T-helper 17 cell (primary cell): ENCODE results near the gene SYT11. TPM values are rescaled to one million over a fixed set of nuclear protein-coding genes. Genes with fewer than 3 reads are reported as not detected.

Source experiments
- ATAC-seq: fragments of 150-1000 bp; cut with Tn5 transposase; 2 replicates; pipeline ENCODE4 v1.10.0; 2021; ENCODE audit warnings: mild to moderate bottlenecking, moderate library complexity
- DNase-seq, 3 donors: peaks; one replicate each; pipeline versions ENCODE4 v3.0.0 to v3.0.0-alpha.2; 2020 to 2021
- H3K9me3 ChIP-seq: one replicate; pipeline ENCODE4 v1.7.0; 2013; ENCODE audit warnings: low read length, mild to moderate bottlenecking; ENCODE audit not compliant: control insufficient read depth, poor library complexity, severe bottlenecking
- H3K27ac Mint-ChIP-seq: one replicate; pipeline ENCODE4 v1.8.0; 2022; ENCODE audit warnings: mild to moderate bottlenecking, moderate library complexity, mixed read lengths
- H3K27me3 Mint-ChIP-seq: one replicate; pipeline ENCODE4 v1.8.0; 2022; ENCODE audit warnings: mixed read lengths
- H3K36me3 Mint-ChIP-seq: one replicate; pipeline ENCODE4 v1.8.0; 2022; ENCODE audit warnings: low read depth, mixed read lengths
- H3K4me1 Mint-ChIP-seq: one replicate; pipeline ENCODE4 v1.8.0; 2022; ENCODE audit warnings: mild to moderate bottlenecking, mixed read lengths
- H3K4me3 Mint-ChIP-seq: one replicate; pipeline ENCODE4 v1.8.0; 2022; ENCODE audit warnings: mild to moderate bottlenecking, moderate library complexity, mixed read lengths
- total RNA-seq, 4 donors: library from RNA in 2 of 4; stranded (reverse) in 2 of 4; gene quantifications; one replicate each; pipeline ENCODE4 v1.2.3 and lab custom pipeline; 2022 to 2026

The SYT11 gene
- total RNA-seq, 2 donors from 2014 or later, result 27.0 to 30.2 TPM

- peak; percentile 57 for ATAC-seq
- Mint-ChIP-seq H3K27me3 (no peaks in the 10 kb centered on the region), H3K4me3 (no peak overlapping the region), H3K36me3 (peaks cover 10% of the 10 kb centered on the region), H3K27ac (peak overlapping the region; percentile 91), H3K4me1 (peaks cover 43% of the 10 kb centered on the region)
- DNase-seq, result no peak
- no peaks in the 10 kb centered on the region for H3K9me3 ChIP-seq
These were observed 11.4 kb upstream of the SYT11 start for GRCh38 chr1:155847823-155848529.

DNA sequence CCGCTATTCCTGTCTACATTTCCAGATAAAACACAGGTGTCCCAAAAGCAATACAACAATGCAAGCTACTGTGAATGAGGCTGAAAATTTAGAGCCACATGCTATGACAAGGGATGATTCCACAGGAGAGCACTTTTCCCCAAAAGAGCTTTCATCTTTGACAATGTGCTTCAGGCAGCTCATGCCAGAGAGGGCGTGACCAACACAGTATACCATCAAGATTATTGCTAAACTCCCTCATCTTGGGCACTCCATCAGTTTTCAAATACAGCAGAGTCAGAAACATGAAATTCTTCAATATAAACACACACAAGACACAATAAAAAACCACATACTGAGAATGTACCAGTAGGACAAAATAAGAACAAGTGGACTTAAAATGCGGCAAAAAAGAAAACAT lies 9.0 kb upstream of the SYT11 start:
- Mint-ChIP-seq H3K4me1 (peaks cover 33% of the 10 kb centered on the region), H3K27ac (peak overlapping the region; percentile 78), H3K4me3 (peak overlapping the region; percentile 31), H3K36me3 (peaks cover 10% of the 10 kb centered on the region), H3K27me3 (no peaks in the 10 kb centered on the region)
- H3K9me3 ChIP-seq, result no peaks in the 10 kb centered on the region
- ATAC-seq (no peak), DNase-seq (no peak)

GRCh38 chr1:155856257-155856974 lies 3.0 kb upstream of the SYT11 start:
- peaks cover 3% of the 10 kb centered on the region for H3K36me3 Mint-ChIP-seq
- peak overlapping the region; percentile 100 for H3K4me3 Mint-ChIP-seq
- H3K27ac Mint-ChIP-seq, result peak overlapping the region; percentile 99
- H3K9me3 ChIP-seq, result no peaks in the 10 kb centered on the region
- no peaks in the 10 kb centered on the region for H3K27me3 Mint-ChIP-seq
- ATAC-seq, result no peak
- H3K4me1 Mint-ChIP-seq, result peaks cover 39% of the 10 kb centered on the region
- no peak for DNase-seq

GRCh38 chr1:155856975-155857930 lies 2.1 kb upstream of the SYT11 start, which contains the start of gene GON4L:
Gene GON4L, minus strand, starts transcription at chr1:155857214. Its CDS starts 3,434 bp downstream, at chr1:155853780.
- no peaks in the 10 kb centered on the region for H3K9me3 ChIP-seq
- H3K36me3 Mint-ChIP-seq, result no peaks in the 10 kb centered on the region
- H3K27ac Mint-ChIP-seq, result peak within 1 kb of the TSS; percentile 99
- H3K27me3 Mint-ChIP-seq, result no peaks in the 10 kb centered on the region
- peak within 1 kb of the TSS; percentile 100 for H3K4me3 Mint-ChIP-seq
- H3K4me1 Mint-ChIP-seq, result peaks cover 39% of the 10 kb centered on the region
- ATAC-seq, result peak; percentile 57
- peak; percentile 76 to 83 (median 78) for DNase-seq

- Mint-ChIP-seq H3K4me3 (peak overlapping the region; percentile 90), H3K27me3 (no peaks in the 10 kb centered on the region), H3K4me1 (peaks cover 26% of the 10 kb centered on the region), H3K36me3 (no peaks in the 10 kb centered on the region), H3K27ac (peak overlapping the region; percentile 94)
- no peaks in the 10 kb centered on the region for H3K9me3 ChIP-seq
- ATAC-seq (no peak), DNase-seq (no peak)
These were observed 550 bp upstream of the SYT11 start for GRCh38 chr1:155858800-155859233.

- Mint-ChIP-seq H3K27ac (peak overlapping the region; percentile 94), H3K27me3 (no peaks in the 10 kb centered on the region), H3K36me3 (no peaks in the 10 kb centered on the region), H3K4me3 (peak overlapping the region; percentile 90), H3K4me1 (peaks cover 26% of the 10 kb centered on the region)
- ATAC-seq (peak; percentile 61), DNase-seq (peak; percentile 39 to 56 (median 49))
- no peaks in the 10 kb centered on the region for H3K9me3 ChIP-seq
These were observed 809 bp downstream of the SYT11 start for GRCh38 chr1:155859881-155860871.

DNA sequence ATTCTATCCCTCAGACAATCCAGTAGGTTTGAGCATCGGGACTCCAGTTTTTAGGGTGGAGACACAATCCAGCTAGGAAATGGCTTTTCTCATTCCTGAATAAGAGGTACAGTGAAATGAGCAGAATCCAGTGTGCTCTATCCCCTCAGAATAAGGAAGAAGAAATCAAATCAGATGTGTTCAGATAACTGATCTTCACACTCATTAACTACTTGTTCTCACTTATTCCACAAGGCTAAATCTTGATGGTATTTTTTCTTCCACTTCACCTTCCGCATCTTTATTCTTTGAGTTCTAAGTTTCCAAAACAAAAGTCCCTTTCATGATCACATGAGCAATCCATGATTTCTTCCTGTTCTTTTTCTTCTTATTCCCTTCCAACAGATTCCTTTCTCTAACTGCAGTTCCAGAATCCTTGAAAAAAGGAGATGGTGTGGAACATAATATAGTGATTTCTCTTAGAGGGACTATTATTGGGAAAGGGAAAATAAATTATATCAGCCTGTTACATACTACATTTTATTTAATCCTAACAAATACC lies 1.7 kb downstream of the SYT11 start:
- Mint-ChIP-seq H3K4me1 (peaks cover 26% of the 10 kb centered on the region), H3K4me3 (peak overlapping the region; percentile 90), H3K27ac (peak overlapping the region; percentile 94), H3K36me3 (no peaks in the 10 kb centered on the region), H3K27me3 (no peaks in the 10 kb centered on the region)
- no peak for ATAC-seq
- H3K9me3 ChIP-seq, result no peaks in the 10 kb centered on the region
- DNase-seq, result no peak

DNA sequence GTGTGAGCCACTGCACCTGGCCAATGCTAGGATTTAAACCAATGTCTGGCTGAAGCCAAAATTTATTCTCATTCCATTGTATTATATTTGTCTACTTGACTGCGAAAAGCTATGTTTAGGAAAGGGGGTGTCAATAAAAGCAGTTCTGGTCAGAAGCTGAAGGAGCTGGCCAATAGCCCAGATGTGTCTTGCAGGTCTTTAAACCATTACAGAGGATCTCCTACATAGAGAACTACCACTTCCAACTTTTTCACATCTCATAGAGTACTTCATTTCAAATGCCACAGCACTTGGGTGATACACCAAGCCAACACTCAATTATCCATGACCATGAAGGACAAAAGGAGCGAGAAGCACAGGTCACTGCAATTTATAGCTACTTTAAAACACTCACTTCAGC lies 2.5 kb downstream of the SYT11 start:
- Mint-ChIP-seq H3K4me3 (no peak overlapping the region), H3K36me3 (no peaks in the 10 kb centered on the region), H3K27me3 (no peaks in the 10 kb centered on the region), H3K4me1 (peaks cover 24% of the 10 kb centered on the region), H3K27ac (peak overlapping the region; percentile 94)
- H3K9me3 ChIP-seq, result no peaks in the 10 kb centered on the region
- DNase-seq (no peak), ATAC-seq (no peak)

DNA sequence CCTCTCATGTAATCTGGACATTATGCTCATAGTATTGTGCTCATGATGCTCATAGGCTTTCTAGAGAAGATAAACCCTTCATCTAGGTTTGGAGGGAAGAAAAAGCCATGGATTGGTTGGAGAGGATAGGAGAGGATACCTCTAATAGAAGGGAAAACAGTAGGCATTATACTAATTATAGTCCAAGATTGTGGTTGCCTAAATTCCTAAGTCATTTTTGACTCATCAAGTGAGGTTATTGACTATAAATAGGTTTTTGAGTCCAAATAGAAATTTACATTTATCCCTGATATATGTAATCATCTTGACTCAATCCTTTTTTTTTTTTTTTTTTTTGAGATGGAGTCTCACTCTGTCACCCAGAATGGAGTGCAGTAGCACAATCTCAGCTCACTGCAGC lies 5.0 kb downstream of the SYT11 start:
- H3K27ac Mint-ChIP-seq, result no peak overlapping the region
- H3K4me1 Mint-ChIP-seq, result peaks cover 24% of the 10 kb centered on the region
- no peak for DNase-seq
- H3K4me3 Mint-ChIP-seq, result no peak overlapping the region
- no peaks in the 10 kb centered on the region for H3K9me3 ChIP-seq
- no peak for ATAC-seq
- peaks cover 4% of the 10 kb centered on the region for H3K36me3 Mint-ChIP-seq
- no peaks in the 10 kb centered on the region for H3K27me3 Mint-ChIP-seq

DNA sequence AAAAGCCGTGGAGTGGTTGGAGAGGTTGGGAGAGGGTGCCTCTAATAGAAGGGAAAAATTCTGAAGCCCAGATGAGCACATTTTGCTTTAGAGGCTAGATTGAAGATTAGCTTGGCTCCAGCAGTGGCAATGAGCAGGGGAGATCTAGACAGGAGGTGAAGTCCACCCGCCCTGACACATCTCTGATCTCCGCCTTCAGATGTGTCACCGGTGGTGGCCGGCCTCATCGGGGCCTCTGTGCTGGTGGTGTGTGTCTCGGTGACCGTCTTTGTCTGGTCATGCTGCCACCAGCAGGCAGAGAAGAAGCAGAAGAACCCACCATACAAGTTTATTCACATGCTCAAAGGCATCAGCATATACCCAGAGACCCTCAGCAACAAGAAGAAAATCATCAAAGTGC lies 8.4 kb downstream of the SYT11 start:
- H3K9me3 ChIP-seq, result no peaks in the 10 kb centered on the region
- peaks cover 9% of the 10 kb centered on the region for H3K36me3 Mint-ChIP-seq
- peaks cover 17% of the 10 kb centered on the region for H3K4me1 Mint-ChIP-seq
- ATAC-seq, result no peak
- DNase-seq, result no peak
- no peaks in the 10 kb centered on the region for H3K27me3 Mint-ChIP-seq
- H3K4me3 Mint-ChIP-seq, result no peak overlapping the region
- H3K27ac Mint-ChIP-seq, result no peak overlapping the region

- Mint-ChIP-seq H3K27me3 (no peaks in the 10 kb centered on the region), H3K36me3 (peaks cover 9% of the 10 kb centered on the region), H3K27ac (no peak overlapping the region), H3K4me1 (peaks cover 18% of the 10 kb centered on the region), H3K4me3 (no peak overlapping the region)
- ATAC-seq (no peak), DNase-seq (no peak)
- no peaks in the 10 kb centered on the region for H3K9me3 ChIP-seq
These were observed 12.0 kb downstream of the SYT11 start for GRCh38 chr1:155871390-155871789.

- Mint-ChIP-seq H3K4me1 (peaks cover 15% of the 10 kb centered on the region), H3K27me3 (no peaks in the 10 kb centered on the region), H3K36me3 (peaks cover 9% of the 10 kb centered on the region), H3K27ac (peak overlapping the region; percentile 82), H3K4me3 (no peak overlapping the region)
- ATAC-seq (no peak), DNase-seq (no peak)
- H3K9me3 ChIP-seq, result no peaks in the 10 kb centered on the region
These were observed 13.2 kb downstream of the SYT11 start for GRCh38 chr1:155872527-155872926.
